K562 (cell line): ENCODE data around the gene DHTKD1. TPM values are rescaled to one million over a fixed set of nuclear protein-coding genes. Genes with fewer than 3 reads are reported as not detected.

Experiments used
- CXXC5 ChIP-seq: fragments of 250-450 bp; sonication (Bioruptor Pico); IDR thresholded peaks from 2 replicates; pipeline ENCODE4 v1.8.0; 2022; ENCODE audit warnings: inconsistent platforms, mild to moderate bottlenecking, moderate library complexity
- PTRF ChIP-seq: fragments of 450-650 bp; IDR thresholded peaks from 2 replicates; pipeline ENCODE4 v1.6.1; 2016; ENCODE audit warnings: mild to moderate bottlenecking, missing genetic modification characterization, missing compliant biosample characterization
- ZBTB7A ChIP-seq: IDR thresholded peaks from 2 replicates; pipeline ENCODE4 v1.6.1; 2011; ENCODE audit warnings: low read depth, mild to moderate bottlenecking, low read length, moderate library complexity, borderline replicate concordance; ENCODE audit not compliant: control insufficient read depth
- ZNF12 ChIP-seq: sonication (generic); formaldehyde crosslinking; IDR thresholded peaks from 2 replicates; pipeline ENCODE4 v1.4.0; 2020; ENCODE audit warnings: mild to moderate bottlenecking, missing genetic modification reagents
- ZNF121 ChIP-seq: sonication (generic); formaldehyde crosslinking; conservative IDR thresholded peaks from 2 replicates; pipeline ENCODE4 v1.8.0; 2022; ENCODE audit warnings: missing genetic modification reagents
- ZNF143 ChIP-seq: sonication (generic); formaldehyde crosslinking; IDR thresholded peaks from 2 replicates; pipeline ENCODE4 v1.9.0; 2022; ENCODE audit warnings: mild to moderate bottlenecking, missing genetic modification reagents
- ZNF583 ChIP-seq: fragments of 250-450 bp; sonication (Bioruptor Pico); IDR thresholded peaks from 2 replicates; pipeline ENCODE4 v1.4.0; 2020
- polyA plus RNA-seq, 8 experiments: library from polyadenylated mRNA; depleted of rRNA in 4 of 8; stranded (reverse) in 5 of 8; unstranded in 3 of 8; fragments of >200 nt; fragmentation: Nextera tagmentation in 2 of 8; fragmentation: Illumina TruSeq in 1 of 8; extraction: Ambion mirVana in 2 of 8; extraction: Trizol in 1 of 8; gene quantifications; 2 replicates each; pipeline versions ENCODE4 v1.2.1 to v1.2.3, GENCODE V29; 2011 to 2014; ENCODE audit warnings: inconsistent platforms in 1 of 8, missing spikeins in 1 of 8
- total RNA-seq, 7 experiments: library from RNA; depleted of rRNA in 6 of 7; stranded (reverse); fragments of >200 nt in 6 of 7; fragmentation: Illumina TruSeq in 2 of 7; extraction: Trizol in 2 of 7; gene quantifications; 2 replicates each; pipeline versions ENCODE4 v1.2.1 to v1.2.3, GENCODE V29; 2011 to 2021; ENCODE audit warnings: low replicate concordance in 1 of 7
- TF ChIP-seq, protein P1 (sequence below): sonication (generic); formaldehyde crosslinking; IDR thresholded peaks from 2 replicates; pipeline ENCODE4 v1.8.0; 2023; ENCODE audit warnings: mild to moderate bottlenecking, missing genetic modification reagents
- TF ChIP-seq, protein P2 (sequence below): sonication (generic); formaldehyde crosslinking; IDR thresholded peaks from 2 replicates; pipeline ENCODE4 v1.8.0; 2022; ENCODE audit warnings: mild to moderate bottlenecking, missing genetic modification reagents
- TF ChIP-seq, protein P3 (sequence below): sonication (generic); formaldehyde crosslinking; IDR thresholded peaks from 2 replicates; pipeline ENCODE4 v1.8.1; 2023; ENCODE audit warnings: missing genetic modification reagents, mild to moderate bottlenecking, borderline replicate concordance
- TF ChIP-seq, protein P4 (sequence below): fragments of 450-650 bp; IDR thresholded peaks from 2 replicates; pipeline ENCODE4 v1.6.1; 2016; ENCODE audit warnings: mild to moderate bottlenecking

DHTKD1 gene
- total and polyA plus RNA-seq, 9 of the 15 experiments (the other 6 are each of a cell fraction or from before 2014, with no cell fraction given): 3.1 to 19.7 (median 6.8) TPM

DNA sequence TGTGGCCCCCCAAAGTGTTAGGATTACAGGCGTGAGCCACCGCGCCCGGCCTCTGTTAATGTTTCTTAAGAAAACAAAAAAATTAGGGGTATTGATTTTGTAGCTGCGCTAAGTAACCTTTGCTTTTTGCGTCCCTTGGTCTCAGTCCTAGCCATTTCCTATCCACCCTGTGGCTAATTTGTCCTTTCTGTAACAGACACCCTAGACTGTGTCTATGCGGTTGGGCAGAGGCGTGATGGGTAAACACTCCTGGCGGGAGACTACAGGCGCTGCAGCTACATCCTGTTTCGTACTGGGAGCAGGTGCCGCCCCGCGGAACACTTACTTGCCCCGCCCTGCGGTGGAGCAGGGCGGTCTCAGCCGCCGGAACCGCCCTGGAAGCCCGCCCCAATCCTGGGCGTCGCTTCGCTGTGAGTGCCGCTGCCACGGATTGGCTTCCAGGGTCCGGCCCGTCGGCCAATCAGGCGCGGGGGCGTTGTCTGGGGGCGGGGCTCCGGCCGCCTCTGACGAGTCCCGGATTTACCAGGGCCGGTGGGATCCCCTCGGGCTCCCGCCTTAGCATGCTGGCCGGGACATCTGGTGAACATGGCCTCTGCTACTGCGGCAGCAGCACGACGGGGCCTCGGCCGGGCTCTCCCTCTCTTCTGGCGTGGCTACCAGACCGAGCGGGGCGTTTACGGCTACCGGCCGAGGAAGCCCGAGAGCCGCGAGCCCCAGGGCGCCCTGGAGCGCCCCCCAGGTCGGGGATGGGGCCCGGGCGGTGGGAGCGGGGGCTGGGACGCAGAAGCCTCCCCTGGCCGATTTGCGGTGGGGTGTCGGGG lies at the start of gene DHTKD1 (continued):
- TF ChIP-seq ZBTB7A (peak; percentile 53; the same call in 1 of the 2 replicates), ZNF121 (CRISPR knock-in tag) (no peak), ZNF143 (CRISPR knock-in tag) (peak; percentile 59; the same call in 1 of the 2 replicates), ZNF583 (CRISPR knock-in tag) (no peak), CXXC5 (CRISPR knock-in tag) (peak; percentile 74), PTRF (tag) (no peak), ZNF12 (CRISPR knock-in tag) (no peak)
- TF ChIP-seq, protein P1, sequence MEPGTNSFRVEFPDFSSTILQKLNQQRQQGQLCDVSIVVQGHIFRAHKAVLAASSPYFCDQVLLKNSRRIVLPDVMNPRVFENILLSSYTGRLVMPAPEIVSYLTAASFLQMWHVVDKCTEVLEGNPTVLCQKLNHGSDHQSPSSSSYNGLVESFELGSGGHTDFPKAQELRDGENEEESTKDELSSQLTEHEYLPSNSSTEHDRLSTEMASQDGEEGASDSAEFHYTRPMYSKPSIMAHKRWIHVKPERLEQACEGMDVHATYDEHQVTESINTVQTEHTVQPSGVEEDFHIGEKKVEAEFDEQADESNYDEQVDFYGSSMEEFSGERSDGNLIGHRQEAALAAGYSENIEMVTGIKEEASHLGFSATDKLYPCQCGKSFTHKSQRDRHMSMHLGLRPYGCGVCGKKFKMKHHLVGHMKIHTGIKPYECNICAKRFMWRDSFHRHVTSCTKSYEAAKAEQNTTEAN: no peak
- TF ChIP-seq, protein P2, sequence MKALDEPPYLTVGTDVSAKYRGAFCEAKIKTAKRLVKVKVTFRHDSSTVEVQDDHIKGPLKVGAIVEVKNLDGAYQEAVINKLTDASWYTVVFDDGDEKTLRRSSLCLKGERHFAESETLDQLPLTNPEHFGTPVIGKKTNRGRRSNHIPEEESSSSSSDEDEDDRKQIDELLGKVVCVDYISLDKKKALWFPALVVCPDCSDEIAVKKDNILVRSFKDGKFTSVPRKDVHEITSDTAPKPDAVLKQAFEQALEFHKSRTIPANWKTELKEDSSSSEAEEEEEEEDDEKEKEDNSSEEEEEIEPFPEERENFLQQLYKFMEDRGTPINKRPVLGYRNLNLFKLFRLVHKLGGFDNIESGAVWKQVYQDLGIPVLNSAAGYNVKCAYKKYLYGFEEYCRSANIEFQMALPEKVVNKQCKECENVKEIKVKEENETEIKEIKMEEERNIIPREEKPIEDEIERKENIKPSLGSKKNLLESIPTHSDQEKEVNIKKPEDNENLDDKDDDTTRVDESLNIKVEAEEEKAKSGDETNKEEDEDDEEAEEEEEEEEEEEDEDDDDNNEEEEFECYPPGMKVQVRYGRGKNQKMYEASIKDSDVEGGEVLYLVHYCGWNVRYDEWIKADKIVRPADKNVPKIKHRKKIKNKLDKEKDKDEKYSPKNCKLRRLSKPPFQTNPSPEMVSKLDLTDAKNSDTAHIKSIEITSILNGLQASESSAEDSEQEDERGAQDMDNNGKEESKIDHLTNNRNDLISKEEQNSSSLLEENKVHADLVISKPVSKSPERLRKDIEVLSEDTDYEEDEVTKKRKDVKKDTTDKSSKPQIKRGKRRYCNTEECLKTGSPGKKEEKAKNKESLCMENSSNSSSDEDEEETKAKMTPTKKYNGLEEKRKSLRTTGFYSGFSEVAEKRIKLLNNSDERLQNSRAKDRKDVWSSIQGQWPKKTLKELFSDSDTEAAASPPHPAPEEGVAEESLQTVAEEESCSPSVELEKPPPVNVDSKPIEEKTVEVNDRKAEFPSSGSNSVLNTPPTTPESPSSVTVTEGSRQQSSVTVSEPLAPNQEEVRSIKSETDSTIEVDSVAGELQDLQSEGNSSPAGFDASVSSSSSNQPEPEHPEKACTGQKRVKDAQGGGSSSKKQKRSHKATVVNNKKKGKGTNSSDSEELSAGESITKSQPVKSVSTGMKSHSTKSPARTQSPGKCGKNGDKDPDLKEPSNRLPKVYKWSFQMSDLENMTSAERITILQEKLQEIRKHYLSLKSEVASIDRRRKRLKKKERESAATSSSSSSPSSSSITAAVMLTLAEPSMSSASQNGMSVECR (CRISPR knock-in tag): no peak
- TF ChIP-seq, protein P3, sequence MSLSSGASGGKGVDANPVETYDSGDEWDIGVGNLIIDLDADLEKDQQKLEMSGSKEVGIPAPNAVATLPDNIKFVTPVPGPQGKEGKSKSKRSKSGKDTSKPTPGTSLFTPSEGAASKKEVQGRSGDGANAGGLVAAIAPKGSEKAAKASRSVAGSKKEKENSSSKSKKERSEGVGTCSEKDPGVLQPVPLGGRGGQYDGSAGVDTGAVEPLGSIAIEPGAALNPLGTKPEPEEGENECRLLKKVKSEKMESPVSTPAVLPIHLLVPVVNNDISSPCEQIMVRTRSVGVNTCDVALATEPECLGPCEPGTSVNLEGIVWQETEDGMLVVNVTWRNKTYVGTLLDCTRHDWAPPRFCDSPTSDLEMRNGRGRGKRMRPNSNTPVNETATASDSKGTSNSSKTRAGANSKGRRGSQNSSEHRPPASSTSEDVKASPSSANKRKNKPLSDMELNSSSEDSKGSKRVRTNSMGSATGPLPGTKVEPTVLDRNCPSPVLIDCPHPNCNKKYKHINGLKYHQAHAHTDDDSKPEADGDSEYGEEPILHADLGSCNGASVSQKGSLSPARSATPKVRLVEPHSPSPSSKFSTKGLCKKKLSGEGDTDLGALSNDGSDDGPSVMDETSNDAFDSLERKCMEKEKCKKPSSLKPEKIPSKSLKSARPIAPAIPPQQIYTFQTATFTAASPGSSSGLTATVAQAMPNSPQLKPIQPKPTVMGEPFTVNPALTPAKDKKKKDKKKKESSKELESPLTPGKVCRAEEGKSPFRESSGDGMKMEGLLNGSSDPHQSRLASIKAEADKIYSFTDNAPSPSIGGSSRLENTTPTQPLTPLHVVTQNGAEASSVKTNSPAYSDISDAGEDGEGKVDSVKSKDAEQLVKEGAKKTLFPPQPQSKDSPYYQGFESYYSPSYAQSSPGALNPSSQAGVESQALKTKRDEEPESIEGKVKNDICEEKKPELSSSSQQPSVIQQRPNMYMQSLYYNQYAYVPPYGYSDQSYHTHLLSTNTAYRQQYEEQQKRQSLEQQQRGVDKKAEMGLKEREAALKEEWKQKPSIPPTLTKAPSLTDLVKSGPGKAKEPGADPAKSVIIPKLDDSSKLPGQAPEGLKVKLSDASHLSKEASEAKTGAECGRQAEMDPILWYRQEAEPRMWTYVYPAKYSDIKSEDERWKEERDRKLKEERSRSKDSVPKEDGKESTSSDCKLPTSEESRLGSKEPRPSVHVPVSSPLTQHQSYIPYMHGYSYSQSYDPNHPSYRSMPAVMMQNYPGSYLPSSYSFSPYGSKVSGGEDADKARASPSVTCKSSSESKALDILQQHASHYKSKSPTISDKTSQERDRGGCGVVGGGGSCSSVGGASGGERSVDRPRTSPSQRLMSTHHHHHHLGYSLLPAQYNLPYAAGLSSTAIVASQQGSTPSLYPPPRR (CRISPR knock-in tag): no peak
- TF ChIP-seq, protein P4, sequence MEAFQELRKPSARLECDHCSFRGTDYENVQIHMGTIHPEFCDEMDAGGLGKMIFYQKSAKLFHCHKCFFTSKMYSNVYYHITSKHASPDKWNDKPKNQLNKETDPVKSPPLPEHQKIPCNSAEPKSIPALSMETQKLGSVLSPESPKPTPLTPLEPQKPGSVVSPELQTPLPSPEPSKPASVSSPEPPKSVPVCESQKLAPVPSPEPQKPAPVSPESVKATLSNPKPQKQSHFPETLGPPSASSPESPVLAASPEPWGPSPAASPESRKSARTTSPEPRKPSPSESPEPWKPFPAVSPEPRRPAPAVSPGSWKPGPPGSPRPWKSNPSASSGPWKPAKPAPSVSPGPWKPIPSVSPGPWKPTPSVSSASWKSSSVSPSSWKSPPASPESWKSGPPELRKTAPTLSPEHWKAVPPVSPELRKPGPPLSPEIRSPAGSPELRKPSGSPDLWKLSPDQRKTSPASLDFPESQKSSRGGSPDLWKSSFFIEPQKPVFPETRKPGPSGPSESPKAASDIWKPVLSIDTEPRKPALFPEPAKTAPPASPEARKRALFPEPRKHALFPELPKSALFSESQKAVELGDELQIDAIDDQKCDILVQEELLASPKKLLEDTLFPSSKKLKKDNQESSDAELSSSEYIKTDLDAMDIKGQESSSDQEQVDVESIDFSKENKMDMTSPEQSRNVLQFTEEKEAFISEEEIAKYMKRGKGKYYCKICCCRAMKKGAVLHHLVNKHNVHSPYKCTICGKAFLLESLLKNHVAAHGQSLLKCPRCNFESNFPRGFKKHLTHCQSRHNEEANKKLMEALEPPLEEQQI: no peak
